SU-DHL-6 (cell line): ENCODE measurements around the gene PRKCE.

Experiments
- EZH2phosphoT487 ChIP-seq: fragments of 200-600 bp; sonication (generic), shearing (Covaris generic); conservative IDR thresholded peaks from 2 replicates; pipeline ENCODE4 v1.6.1; 2018; ENCODE audit warnings: mild to moderate bottlenecking, antibody characterized with exemption, low read length, moderate library complexity, mixed read lengths
- TF ChIP-seq, protein P1 (sequence below): fragments of 200-600 bp; sonication (generic); IDR thresholded peaks from one replicate; pipeline ENCODE4 v1.5.1; 2017; ENCODE audit warnings: antibody characterized with exemption, mild to moderate bottlenecking, low read length, moderate library complexity; ENCODE audit not compliant: insufficient read depth, poor library complexity, severe bottlenecking

DNA sequence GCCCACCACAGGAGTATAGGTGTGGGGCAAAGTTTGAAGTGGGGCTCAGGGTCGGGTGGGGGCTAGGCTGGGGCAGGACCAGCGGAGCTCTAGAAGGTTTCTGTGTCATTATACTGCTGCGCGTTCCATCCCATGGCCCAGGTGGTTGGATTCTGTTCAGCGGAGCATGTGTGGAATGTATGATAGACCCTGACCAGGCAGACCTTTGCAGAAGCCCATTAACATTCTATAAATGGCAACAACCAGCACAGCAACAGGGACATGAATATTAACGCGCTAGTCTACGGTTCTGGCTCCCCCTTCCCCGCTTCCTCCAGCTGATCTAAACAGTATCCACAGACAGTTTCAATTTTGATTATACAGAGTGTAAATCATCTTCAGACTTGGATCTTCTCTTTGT is 4.1 kb upstream of the PRKCE start:
- TF ChIP-seq, protein P1, sequence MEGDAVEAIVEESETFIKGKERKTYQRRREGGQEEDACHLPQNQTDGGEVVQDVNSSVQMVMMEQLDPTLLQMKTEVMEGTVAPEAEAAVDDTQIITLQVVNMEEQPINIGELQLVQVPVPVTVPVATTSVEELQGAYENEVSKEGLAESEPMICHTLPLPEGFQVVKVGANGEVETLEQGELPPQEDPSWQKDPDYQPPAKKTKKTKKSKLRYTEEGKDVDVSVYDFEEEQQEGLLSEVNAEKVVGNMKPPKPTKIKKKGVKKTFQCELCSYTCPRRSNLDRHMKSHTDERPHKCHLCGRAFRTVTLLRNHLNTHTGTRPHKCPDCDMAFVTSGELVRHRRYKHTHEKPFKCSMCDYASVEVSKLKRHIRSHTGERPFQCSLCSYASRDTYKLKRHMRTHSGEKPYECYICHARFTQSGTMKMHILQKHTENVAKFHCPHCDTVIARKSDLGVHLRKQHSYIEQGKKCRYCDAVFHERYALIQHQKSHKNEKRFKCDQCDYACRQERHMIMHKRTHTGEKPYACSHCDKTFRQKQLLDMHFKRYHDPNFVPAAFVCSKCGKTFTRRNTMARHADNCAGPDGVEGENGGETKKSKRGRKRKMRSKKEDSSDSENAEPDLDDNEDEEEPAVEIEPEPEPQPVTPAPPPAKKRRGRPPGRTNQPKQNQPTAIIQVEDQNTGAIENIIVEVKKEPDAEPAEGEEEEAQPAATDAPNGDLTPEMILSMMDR = no peak
- no peak for TF ChIP-seq EZH2phosphoT487
